BJ (cell line): ENCODE data around the gene LIN28A. TPM values are rescaled to one million over a fixed set of nuclear protein-coding genes. Genes with fewer than 3 reads are reported as not detected.
"Not testable (repeated sequence)": the region's sequence is repeated elsewhere in the genome, so short reads cannot be mapped to it uniquely, and the experiment has no call there.

ENCODE experiments used
- CTCF ChIA-PET: fragments of 350-600 bp; formaldehyde crosslinking; extraction: SDS; loops from one replicate; lab custom pipeline; 2021; ENCODE audit warnings: antibody characterized with exemption, inconsistent platforms; lab: Yijun Ruan, JAX
- POLR2A ChIA-PET: fragments of 300-600 bp; sonication (Branson Sonifier 250); formaldehyde crosslinking; extraction: SDS; loops from one replicate; lab custom pipeline; 2021; ENCODE audit warnings: antibody characterized with exemption; lab: Charles Lee
- DNase-seq: peaks from one replicate; pipeline ENCODE4 v3.0.0-alpha.2; 2011; ENCODE audit warnings: low read depth
- H3K27me3 ChIP-seq: 2 replicates; pipeline ENCODE4 v1.6.0; 2011; ENCODE audit warnings: low read length; ENCODE audit not compliant: control insufficient read depth, insufficient read depth
- H3K36me3 ChIP-seq: 2 replicates; pipeline ENCODE4 v1.5.1; 2011; ENCODE audit warnings: low read length; ENCODE audit not compliant: control insufficient read depth, insufficient read depth
- H3K4me3 ChIP-seq: 2 replicates; pipeline ENCODE4 v1.5.1; 2011; ENCODE audit warnings: low read depth, mild to moderate bottlenecking, control low read depth, low read length
- polyA plus RNA-seq: library from polyadenylated mRNA; depleted of rRNA; stranded (reverse); fragments of >200 nt; gene quantifications from 2 replicates; pipeline ENCODE4 v1.2.3, GENCODE V29; 2011
- TF ChIP-seq, protein P1 (sequence below): IDR thresholded peaks from 2 replicates; pipeline ENCODE4 v1.5.1; 2011; ENCODE audit warnings: low read depth, mild to moderate bottlenecking, control low read depth, inconsistent platforms, low read length, moderate library complexity; ENCODE audit not compliant: insufficient read depth

Gene LIN28A
- polyA plus RNA-seq, 1 experiment: not detected

DNA sequence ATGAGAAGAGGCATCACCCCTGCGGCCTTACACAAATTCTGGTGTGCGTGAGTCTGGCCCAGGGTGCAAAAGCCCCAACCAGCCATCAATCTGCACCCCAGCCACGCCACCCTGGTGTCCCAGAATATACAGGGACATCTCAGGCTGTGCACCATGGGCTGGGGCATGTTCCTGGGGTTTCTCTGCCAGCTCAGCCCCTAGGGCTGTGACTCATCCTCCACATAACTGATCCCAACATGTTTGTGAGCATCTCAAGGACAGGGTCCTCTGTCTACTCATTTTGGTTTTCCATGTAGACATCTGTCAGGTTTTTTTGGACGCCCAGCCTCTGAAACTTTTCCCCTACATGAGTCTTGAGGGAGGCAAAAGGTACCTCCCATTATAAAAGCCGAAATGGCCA is 38.6 kb upstream of the LIN28A start:
- ChIA-PET POLR2A (no interaction called here), CTCF (interaction anchor here (1.0 kb wide), 1 partner anchor 10 kb away, joined by 3 read pairs; no protein-coding TSS in a partner anchor)
- no peak overlapping the region for H3K4me3 ChIP-seq
- no peak for DNase-seq
- no peaks in the 10 kb centered on the region for H3K36me3 ChIP-seq
- TF ChIP-seq, protein P1, sequence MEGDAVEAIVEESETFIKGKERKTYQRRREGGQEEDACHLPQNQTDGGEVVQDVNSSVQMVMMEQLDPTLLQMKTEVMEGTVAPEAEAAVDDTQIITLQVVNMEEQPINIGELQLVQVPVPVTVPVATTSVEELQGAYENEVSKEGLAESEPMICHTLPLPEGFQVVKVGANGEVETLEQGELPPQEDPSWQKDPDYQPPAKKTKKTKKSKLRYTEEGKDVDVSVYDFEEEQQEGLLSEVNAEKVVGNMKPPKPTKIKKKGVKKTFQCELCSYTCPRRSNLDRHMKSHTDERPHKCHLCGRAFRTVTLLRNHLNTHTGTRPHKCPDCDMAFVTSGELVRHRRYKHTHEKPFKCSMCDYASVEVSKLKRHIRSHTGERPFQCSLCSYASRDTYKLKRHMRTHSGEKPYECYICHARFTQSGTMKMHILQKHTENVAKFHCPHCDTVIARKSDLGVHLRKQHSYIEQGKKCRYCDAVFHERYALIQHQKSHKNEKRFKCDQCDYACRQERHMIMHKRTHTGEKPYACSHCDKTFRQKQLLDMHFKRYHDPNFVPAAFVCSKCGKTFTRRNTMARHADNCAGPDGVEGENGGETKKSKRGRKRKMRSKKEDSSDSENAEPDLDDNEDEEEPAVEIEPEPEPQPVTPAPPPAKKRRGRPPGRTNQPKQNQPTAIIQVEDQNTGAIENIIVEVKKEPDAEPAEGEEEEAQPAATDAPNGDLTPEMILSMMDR: no peak
- peaks cover 2% of the 10 kb centered on the region; the same call in 1 of the 2 replicates for H3K27me3 ChIP-seq

DNA sequence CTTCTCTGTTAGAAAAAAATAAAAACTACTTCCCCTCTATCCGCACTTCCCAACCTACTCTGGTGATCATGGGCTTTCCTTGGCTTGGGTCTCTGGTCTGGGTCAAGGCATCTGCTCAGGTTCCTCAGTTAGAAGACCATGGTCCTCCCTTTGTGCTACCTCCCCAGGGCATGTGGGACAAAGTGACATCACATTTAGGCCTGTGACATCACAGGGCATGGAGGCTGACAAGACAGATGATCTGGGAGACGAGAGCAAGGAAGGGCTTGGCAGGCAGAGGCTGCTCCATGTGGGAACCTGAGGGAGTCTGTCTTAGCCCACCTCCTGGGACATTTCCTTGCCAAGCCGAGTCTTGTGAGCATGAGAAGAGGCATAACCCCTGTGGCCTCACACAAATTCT is 38.0 kb upstream of the LIN28A start, which contains the start of gene ZNF683:
TSS of gene ZNF683 (minus strand) at position 140 of the 400 bp plus-strand sequence. CDS start 4,179 bp downstream, outside the sequence.
- DNase-seq, H3K4me3 ChIP-seq, H3K36me3 ChIP-seq, H3K27me3 ChIP-seq, CTCF ChIA-PET, POLR2A ChIA-PET: not testable (repeated sequence)

DNA sequence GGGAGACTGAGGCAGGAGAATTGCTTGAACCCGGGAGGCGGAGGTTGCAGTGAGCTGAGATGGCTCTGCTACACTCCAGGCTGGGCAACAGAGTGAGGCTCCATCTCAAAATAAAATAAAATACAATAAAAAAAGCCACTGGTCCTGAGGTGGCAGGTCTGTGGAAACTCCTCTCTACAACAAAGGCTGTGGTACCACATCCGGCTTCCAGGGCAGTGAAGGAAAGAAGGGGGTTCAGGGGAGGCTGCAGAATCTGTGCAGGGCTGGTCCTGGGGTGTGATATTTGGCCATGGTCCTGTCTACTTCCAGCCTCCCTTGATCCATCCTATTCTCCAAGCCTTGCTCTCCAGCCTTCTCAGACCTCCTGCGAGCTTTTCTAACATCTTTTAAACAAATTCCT is 37.3 kb upstream of the LIN28A start:
- Histone ChIP-seq H3K4me3 (no peak overlapping the region), H3K27me3 (peaks cover 2% of the 10 kb centered on the region; the same call in 1 of the 2 replicates), H3K36me3 (no peaks in the 10 kb centered on the region)
- CTCF ChIA-PET: interaction anchor here (1.2 to 8.5 kb wide), 3 partner anchors 10 to 98 kb away, joined by 4 to 78 read pairs (median 9); no protein-coding TSS in a partner anchor
- no peak for DNase-seq
- TF ChIP-seq, protein P1: no peak
- POLR2A ChIA-PET: no interaction called here

DNA sequence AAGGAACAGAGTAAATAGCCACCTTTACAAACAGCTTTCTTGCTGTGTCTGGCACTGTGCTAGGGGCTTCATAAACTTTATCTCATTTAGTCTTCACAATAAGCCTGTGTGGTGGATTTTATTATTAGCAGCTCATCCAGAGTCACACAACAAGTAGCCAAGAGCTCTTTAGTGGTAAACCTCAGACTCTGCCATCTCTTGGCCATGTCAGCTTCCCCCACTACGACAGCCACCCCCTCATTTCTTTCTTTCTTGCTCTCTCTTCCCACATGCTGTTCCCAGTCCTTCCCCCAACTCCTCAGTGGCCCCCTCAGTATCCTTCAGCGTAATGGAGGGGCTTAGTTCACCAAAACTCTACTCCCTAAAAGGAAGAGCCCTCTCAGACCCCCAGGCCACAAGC is 36.8 kb upstream of the LIN28A start:
- POLR2A ChIA-PET: no interaction called here
- Histone ChIP-seq H3K36me3 (no peaks in the 10 kb centered on the region), H3K27me3 (peaks cover 2% of the 10 kb centered on the region; the same call in 1 of the 2 replicates), H3K4me3 (no peak overlapping the region)
- CTCF ChIA-PET: interaction anchor here (0.8 to 8.5 kb wide), 5 partner anchors 10 to 98 kb away, joined by 3 to 78 read pairs (median 6); no protein-coding TSS in a partner anchor
- DNase-seq: no peak
- TF ChIP-seq, protein P1: no peak

DNA sequence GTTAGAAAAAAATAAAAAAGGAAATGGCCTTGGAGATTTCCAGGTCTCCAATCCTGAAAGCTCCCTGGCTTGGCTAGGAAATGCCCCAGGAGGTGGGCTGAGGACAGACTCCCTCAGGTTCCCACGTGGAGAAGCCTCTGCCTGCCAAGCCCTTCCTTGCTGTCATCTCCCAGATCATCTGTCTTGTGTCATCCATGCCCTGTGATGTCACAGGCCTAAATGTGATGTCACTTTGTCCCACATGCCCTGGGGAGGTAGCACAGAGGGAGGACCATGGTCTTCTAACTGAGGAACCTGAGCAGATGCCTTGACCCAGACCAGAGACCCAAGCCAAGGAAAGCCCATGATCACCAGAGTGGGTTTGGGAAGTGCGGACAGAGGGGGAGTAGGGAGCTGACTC is 36.3 kb upstream of the LIN28A start:
- DNase-seq, H3K36me3 ChIP-seq, H3K4me3 ChIP-seq, POLR2A ChIA-PET, H3K27me3 ChIP-seq: not testable (repeated sequence)
- CTCF ChIA-PET: interaction anchor here (0.6 to 8.5 kb wide), 8 partner anchors 11 to 313 kb away, joined by 3 to 78 read pairs (median 4); no protein-coding TSS in a partner anchor

DNA sequence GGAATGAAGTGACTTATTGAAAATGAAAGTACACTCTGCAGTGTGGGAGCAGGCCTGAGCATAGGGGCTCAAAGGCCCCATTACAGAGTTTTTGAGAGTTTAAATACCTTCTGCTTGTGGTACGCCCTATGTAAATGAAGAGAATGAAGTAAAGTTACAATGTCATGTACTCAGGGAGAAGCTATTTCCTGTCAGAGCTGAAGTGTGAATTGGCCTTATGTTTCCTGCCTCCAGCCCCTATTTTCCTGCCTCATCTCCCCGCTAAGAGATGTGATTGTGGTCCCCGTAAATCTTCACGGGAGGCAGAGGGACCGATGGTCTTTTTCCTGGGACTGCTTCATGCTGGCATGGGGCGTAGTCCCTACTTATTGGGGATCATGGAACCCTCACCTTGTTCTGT is 35.5 kb upstream of the LIN28A start:
- TF ChIP-seq, protein P1: no peak
- ChIA-PET POLR2A (no interaction called here), CTCF (interaction anchor here (0.6 to 8.5 kb wide), 8 partner anchors 12 to 313 kb away, joined by 3 to 78 read pairs (median 6); no protein-coding TSS in a partner anchor)
- DNase-seq: no peak
- Histone ChIP-seq H3K36me3 (no peaks in the 10 kb centered on the region), H3K4me3 (no peak overlapping the region), H3K27me3 (no peaks in the 10 kb centered on the region; the same call in 1 of the 2 replicates)
